ENCODE measurements around the gene HECW1.

The HECW1 gene

GRCh38 chr7:43143918-43144589 lies 31.6 kb downstream of the HECW1 start:
- DNase-seq (ENCODE audit: low spot score in 2 of 2) (no peak), ATAC-seq (ENCODE audit: low read depth) (no peak)
- H3K4me3 Mint-ChIP-seq, result no peak overlapping the region
- no peaks in the 10 kb centered on the region for H3K36me3 Mint-ChIP-seq
- H3K4me1 Mint-ChIP-seq, result no peaks in the 10 kb centered on the region
- peaks cover 6% of the 10 kb centered on the region for H3K27me3 Mint-ChIP-seq
- H3K9me3 Mint-ChIP-seq, result no peaks in the 10 kb centered on the region
- no peak overlapping the region for H3K27ac Mint-ChIP-seq

GRCh38 chr7:43148161-43148731 lies 35.8 kb downstream of the HECW1 start:
- H3K27me3 Mint-ChIP-seq, result peaks cover 6% of the 10 kb centered on the region
- DNase-seq (ENCODE audit: low spot score in 2 of 2), result no peak
- H3K4me3 Mint-ChIP-seq, result no peak overlapping the region
- no peak for ATAC-seq (ENCODE audit: low read depth)
- H3K36me3 Mint-ChIP-seq, result no peaks in the 10 kb centered on the region
- no peak overlapping the region for H3K27ac Mint-ChIP-seq
- no peaks in the 10 kb centered on the region for H3K4me1 Mint-ChIP-seq
- H3K9me3 Mint-ChIP-seq, result no peaks in the 10 kb centered on the region

- Mint-ChIP-seq H3K27ac (no peak overlapping the region), H3K9me3 (no peaks in the 10 kb centered on the region), H3K4me3 (no peak overlapping the region), H3K4me1 (no peaks in the 10 kb centered on the region), H3K36me3 (no peaks in the 10 kb centered on the region), H3K27me3 (peaks cover 6% of the 10 kb centered on the region)
- ATAC-seq (ENCODE audit: low read depth), result no peak
- no peak for DNase-seq (ENCODE audit: low spot score in 2 of 2)
These were observed 38.6 kb downstream of the HECW1 start for GRCh38 chr7:43151076-43151475.

GRCh38 chr7:43152696-43153095 lies 40.2 kb downstream of the HECW1 start:
- Mint-ChIP-seq H3K27ac (no peak overlapping the region), H3K36me3 (no peaks in the 10 kb centered on the region), H3K9me3 (no peaks in the 10 kb centered on the region), H3K4me1 (no peaks in the 10 kb centered on the region), H3K27me3 (peaks cover 2% of the 10 kb centered on the region), H3K4me3 (no peak overlapping the region)
- ATAC-seq (ENCODE audit: low read depth) (no peak), DNase-seq (ENCODE audit: low spot score in 2 of 2) (no peak)

GRCh38 chr7:43155636-43156035 lies 43.2 kb downstream of the HECW1 start:
- H3K36me3 Mint-ChIP-seq, result no peaks in the 10 kb centered on the region
- no peaks in the 10 kb centered on the region for H3K4me1 Mint-ChIP-seq
- no peaks in the 10 kb centered on the region for H3K9me3 Mint-ChIP-seq
- H3K27me3 Mint-ChIP-seq, result peaks cover 2% of the 10 kb centered on the region
- no peak overlapping the region for H3K27ac Mint-ChIP-seq
- DNase-seq (ENCODE audit: low spot score in 2 of 2) (no peak), ATAC-seq (ENCODE audit: low read depth) (no peak)
- H3K4me3 Mint-ChIP-seq, result no peak overlapping the region

- ATAC-seq (ENCODE audit: low read depth) (no peak), DNase-seq (ENCODE audit: low spot score in 2 of 2) (no peak)
- Mint-ChIP-seq H3K27me3 (peaks cover 4% of the 10 kb centered on the region), H3K36me3 (no peaks in the 10 kb centered on the region), H3K9me3 (no peaks in the 10 kb centered on the region), H3K4me1 (no peaks in the 10 kb centered on the region), H3K4me3 (no peak overlapping the region), H3K27ac (no peak overlapping the region)
These were observed 51.4 kb downstream of the HECW1 start for GRCh38 chr7:43163885-43164284.

- Mint-ChIP-seq H3K27ac (no peak overlapping the region), H3K36me3 (no peaks in the 10 kb centered on the region), H3K4me3 (no peak overlapping the region), H3K9me3 (no peaks in the 10 kb centered on the region), H3K27me3 (peaks cover 4% of the 10 kb centered on the region), H3K4me1 (no peaks in the 10 kb centered on the region)
- DNase-seq (ENCODE audit: low spot score in 2 of 2), result no peak
- ATAC-seq (ENCODE audit: low read depth), result no peak
These were observed 52.3 kb downstream of the HECW1 start for GRCh38 chr7:43164757-43165156.

GRCh38 chr7:43166686-43167085 lies 54.2 kb downstream of the HECW1 start:
- H3K36me3 Mint-ChIP-seq, result no peaks in the 10 kb centered on the region
- H3K9me3 Mint-ChIP-seq, result no peaks in the 10 kb centered on the region
- no peak overlapping the region for H3K4me3 Mint-ChIP-seq
- DNase-seq (ENCODE audit: low spot score in 2 of 2) (no peak), ATAC-seq (ENCODE audit: low read depth) (no peak)
- H3K27ac Mint-ChIP-seq, result no peak overlapping the region
- peaks cover 8% of the 10 kb centered on the region for H3K27me3 Mint-ChIP-seq
- peaks cover 2% of the 10 kb centered on the region for H3K4me1 Mint-ChIP-seq

GRCh38 chr7:43169076-43169475 lies 56.6 kb downstream of the HECW1 start:
- no peaks in the 10 kb centered on the region for H3K36me3 Mint-ChIP-seq
- H3K4me3 Mint-ChIP-seq, result no peak overlapping the region
- DNase-seq (ENCODE audit: low spot score in 2 of 2) (no peak), ATAC-seq (ENCODE audit: low read depth) (no peak)
- H3K4me1 Mint-ChIP-seq, result peaks cover 2% of the 10 kb centered on the region
- H3K27ac Mint-ChIP-seq, result no peak overlapping the region
- no peaks in the 10 kb centered on the region for H3K9me3 Mint-ChIP-seq
- peaks cover 7% of the 10 kb centered on the region for H3K27me3 Mint-ChIP-seq

GRCh38 chr7:43170571-43170970 lies 58.1 kb downstream of the HECW1 start:
- no peak for DNase-seq (ENCODE audit: low spot score in 2 of 2)
- H3K4me1 Mint-ChIP-seq, result peaks cover 2% of the 10 kb centered on the region
- no peak overlapping the region for H3K4me3 Mint-ChIP-seq
- H3K36me3 Mint-ChIP-seq, result no peaks in the 10 kb centered on the region
- H3K27me3 Mint-ChIP-seq, result peaks cover 7% of the 10 kb centered on the region
- no peak overlapping the region for H3K27ac Mint-ChIP-seq
- H3K9me3 Mint-ChIP-seq, result no peaks in the 10 kb centered on the region
- ATAC-seq (ENCODE audit: low read depth), result no peak

GRCh38 chr7:43175570-43176200 lies 63.2 kb downstream of the HECW1 start:
- H3K4me3 Mint-ChIP-seq, result no peak overlapping the region
- no peak overlapping the region for H3K27ac Mint-ChIP-seq
- no peak for DNase-seq (ENCODE audit: low spot score in 2 of 2)
- H3K27me3 Mint-ChIP-seq, result peaks cover under 1% of the 10 kb centered on the region
- no peaks in the 10 kb centered on the region for H3K36me3 Mint-ChIP-seq
- H3K9me3 Mint-ChIP-seq, result no peaks in the 10 kb centered on the region
- ATAC-seq (ENCODE audit: low read depth), result no peak
- H3K4me1 Mint-ChIP-seq, result no peaks in the 10 kb centered on the region

- DNase-seq (ENCODE audit: low spot score in 2 of 2), result no peak
- Mint-ChIP-seq H3K27me3 (peaks cover 2% of the 10 kb centered on the region), H3K27ac (no peak overlapping the region), H3K4me1 (no peaks in the 10 kb centered on the region), H3K4me3 (no peak overlapping the region), H3K36me3 (no peaks in the 10 kb centered on the region), H3K9me3 (no peaks in the 10 kb centered on the region)
- ATAC-seq (ENCODE audit: low read depth), result no peak
These were observed 66.9 kb downstream of the HECW1 start for GRCh38 chr7:43179393-43179792.

GRCh38 chr7:43192806-43193460 lies 80.5 kb downstream of the HECW1 start:
- Mint-ChIP-seq H3K27ac (no peak overlapping the region), H3K4me3 (no peak overlapping the region), H3K9me3 (no peaks in the 10 kb centered on the region), H3K36me3 (no peaks in the 10 kb centered on the region), H3K27me3 (peaks cover 7% of the 10 kb centered on the region), H3K4me1 (no peaks in the 10 kb centered on the region)
- DNase-seq (ENCODE audit: low spot score in 2 of 2), result no peak
- no peak for ATAC-seq (ENCODE audit: low read depth)

- no peak for ATAC-seq (ENCODE audit: low read depth)
- Mint-ChIP-seq H3K4me1 (no peaks in the 10 kb centered on the region), H3K36me3 (no peaks in the 10 kb centered on the region), H3K27ac (no peak overlapping the region), H3K4me3 (no peak overlapping the region), H3K9me3 (no peaks in the 10 kb centered on the region), H3K27me3 (peaks cover 5% of the 10 kb centered on the region)
- no peak for DNase-seq (ENCODE audit: low spot score in 2 of 2)
These were observed 81.4 kb downstream of the HECW1 start for GRCh38 chr7:43193893-43194292.

All from memory B cell (primary cell).